GM18517 (cell line): ENCODE data around the gene PRSS58.

Source experiments
- ATAC-seq: cut with Tn5 transposase; IDR thresholded peaks from one replicate; pipeline ENCODE4 v1.9.1; 2021; ENCODE audit warnings: mild to moderate bottlenecking, moderate library complexity; ENCODE audit not compliant: unreplicated experiment

The PRSS58 gene

GRCh38 chr7:142228537-142229104 lies 29.2 kb downstream of the PRSS58 start:
- ATAC-seq: no peak
